ENCODE results near the gene ITIH5.

- TF ChIP-seq EZH2 (IDR thresholded peaks at IDR 0.05; ENCODE audit: borderline replicate concordance, insufficient read depth, low read depth, low read length, poor library complexity, severe bottlenecking) (no peak), CTCF (IDR thresholded peaks at IDR 0.05) (no peak)
Observed at GRCh38 chr10:7577579-7577978, 89.2 kb downstream of the ITIH5 start.
